K562 (cell line): ENCODE measurements around the gene TICRR. TPM values are rescaled to one million over a fixed set of nuclear protein-coding genes. Genes with fewer than 3 reads are reported as not detected.

ENCODE experiments used
- ATAC-seq: fragments of 200-7000 bp; cut with Tn5 transposase; 3 replicates; pipeline ENCODE4 v1.9.1; 2020; ENCODE audit warnings: moderate library complexity
- BruUV-seq: library from RNA; stranded (reverse); fragments of 400-500 nt; replicated peaks from 2 replicates; lab custom pipeline; 2021; lab: Mats Ljungman, UMichigan
- CTCF ChIA-PET: fragments of 300-600 bp; formaldehyde crosslinking; extraction: SDS; loops from one replicate; lab custom pipeline; 2021; ENCODE audit warnings: low intra/inter-chr PET ratio; lab: Yijun Ruan, JAX
- POLR2A ChIA-PET: fragments of 300-600, 350-650 bp; sonication (Branson Sonifier 250); formaldehyde crosslinking; extraction: SDS; loops from one replicate; lab custom pipeline; 2021; ENCODE audit warnings: antibody characterized with exemption, inconsistent platforms; lab: Yijun Ruan, JAX
- DNase-seq, 4 experiments: peaks; one replicate each; pipeline versions ENCODE4 v3.0.0 to v3.0.0-alpha.2; 2011 to 2018; ENCODE audit warnings: low spot score in 3 of 4, mixed read lengths in 3 of 4; ENCODE audit errors: extremely low read depth in 1 of 4
- FAIRE-seq: peaks from 2 replicates; lab custom pipeline; 2011; peaks lifted over from hg19 to GRCh38; lab: Jason Lieb, UNC
- H2AFZ ChIP-seq: 2 replicates; pipeline ENCODE4 v1.6.0; 2011; ENCODE audit warnings: low read depth, low read length, control low read depth, inconsistent platforms
- H3K27ac ChIP-seq: fragments of 200-600 bp; 3 replicates; pipeline ENCODE4 v1.8.0; 2011; ENCODE audit warnings: low read depth, mild to moderate bottlenecking, control low read depth, inconsistent platforms, low read length, moderate library complexity, mixed read lengths; ENCODE audit errors: extremely low read depth
- H3K27me3 ChIP-seq, 2 experiments: fragments of 300-600 bp in 1 of 2; 2 replicates in 1 of 2; 3 replicates in 1 of 2; pipeline versions ENCODE4 v1.6.0 to v1.8.0; 2011; ENCODE audit warnings: inconsistent platforms in 2 of 2, low read length in 2 of 2, mild to moderate bottlenecking in 1 of 2, mixed read lengths in 1 of 2, moderate library complexity in 1 of 2; ENCODE audit not compliant: control insufficient read depth in 2 of 2, insufficient read depth in 2 of 2
- H3K36me3 ChIP-seq: fragments of 300-600 bp; 3 replicates; pipeline ENCODE4 v1.8.0; 2011; ENCODE audit warnings: mild to moderate bottlenecking, low read length, inconsistent platforms; ENCODE audit not compliant: control insufficient read depth, insufficient read depth
- H3K4me1 ChIP-seq, 2 experiments: fragments of 200-600 bp in 1 of 2; replicated peaks in 1 of 2; 2 replicates in 1 of 2; 3 replicates in 1 of 2; pipeline versions ENCODE4 v1.5.1 to v1.8.0; 2011; ENCODE audit warnings: inconsistent platforms in 2 of 2, low read length in 2 of 2, mild to moderate bottlenecking in 1 of 2, mixed read lengths in 1 of 2, moderate library complexity in 1 of 2; ENCODE audit not compliant: control insufficient read depth in 2 of 2, insufficient read depth in 2 of 2
- H3K4me2 ChIP-seq: 2 replicates; pipeline ENCODE4 v1.6.1; 2011; ENCODE audit warnings: low read length, control low read depth, inconsistent platforms, mixed read lengths; ENCODE audit not compliant: insufficient read depth
- H3K4me3 ChIP-seq: fragments of 200-600 bp; sonication (generic), shearing (Covaris generic); 2 replicates; pipeline ENCODE4 v1.5.1; 2016; ENCODE audit warnings: control low read depth, inconsistent platforms
- H3K79me2 ChIP-seq: fragments of 200-600 bp; 3 replicates; pipeline ENCODE4 v1.8.0; 2011; ENCODE audit warnings: low read length, inconsistent platforms; ENCODE audit not compliant: control insufficient read depth, insufficient read depth
- H3K9ac ChIP-seq, 2 experiments: 2 replicates each; pipeline versions ENCODE4 v1.6.0 to v1.6.1; 2011; ENCODE audit warnings: low read depth in 2 of 2, low read length in 2 of 2, control low read depth in 1 of 2, inconsistent platforms in 1 of 2, mild to moderate bottlenecking in 1 of 2, mixed read lengths in 1 of 2; ENCODE audit not compliant: insufficient read depth in 1 of 2
- H3K9me1 ChIP-seq: one replicate; pipeline ENCODE4 v1.6.0; 2011; ENCODE audit warnings: inconsistent platforms, mild to moderate bottlenecking, low read length, moderate library complexity; ENCODE audit not compliant: control insufficient read depth, insufficient read depth
- H3K9me3 ChIP-seq: replicated peaks from 2 replicates; pipeline ENCODE4 v1.5.1; 2011; ENCODE audit warnings: low read depth, low read length, inconsistent platforms; ENCODE audit not compliant: control insufficient read depth, insufficient read depth
- H4K20me1 ChIP-seq: replicated peaks from 2 replicates; pipeline ENCODE4 v1.6.1; 2011; ENCODE audit warnings: low read length, inconsistent platforms, mixed read lengths; ENCODE audit not compliant: control insufficient read depth, insufficient read depth
- EZH2 ChIP-seq: IDR thresholded peaks from 2 replicates; pipeline ENCODE4 v1.6.1; 2012; ENCODE audit warnings: low read depth, mild to moderate bottlenecking, inconsistent platforms, low read length, borderline replicate concordance
- HNRNPUL1 ChIP-seq: fragments of 200-400 bp; formaldehyde crosslinking; IDR thresholded peaks from 2 replicates; pipeline ENCODE4 v1.6.1; 2017; ENCODE audit warnings: low read length
- MTF1 ChIP-seq: fragments of 250-450 bp; sonication (Bioruptor Pico); IDR thresholded peaks from 2 replicates; pipeline ENCODE4 v1.9.0; 2021; ENCODE audit warnings: moderate library complexity, mild to moderate bottlenecking, inconsistent platforms, borderline replicate concordance
- POLR2A ChIP-seq: fragments of 450-650 bp; conservative IDR thresholded peaks from 2 replicates; pipeline ENCODE4 v1.6.1; 2016
- RBM25 ChIP-seq: fragments of 200-400 bp; formaldehyde crosslinking; IDR thresholded peaks from 2 replicates; pipeline ENCODE4 v1.6.1; 2018; ENCODE audit warnings: low read length, low read depth, moderate library complexity; ENCODE audit not compliant: severe bottlenecking
- ZNF253 ChIP-seq: fragments of 250-450 bp; sonication (Bioruptor Pico); conservative IDR thresholded peaks from 2 replicates; pipeline ENCODE4 v1.6.1; 2021; ENCODE audit warnings: mild to moderate bottlenecking
- ZNF583 ChIP-seq: fragments of 250-450 bp; sonication (Bioruptor Pico); IDR thresholded peaks from 2 replicates; pipeline ENCODE4 v1.4.0; 2020
- WGBS: fragments of 100-300 bp; shearing (Covaris generic); methylation state at CpG from one replicate; pipeline ENCODE4 v1.1.6; 2016; ENCODE audit warnings: low coverage, mixed read lengths; ENCODE audit not compliant: insufficient coverage; ENCODE audit errors: missing lambda C conversion rate; 5-methylcytosine and 5-hydroxymethylcytosine counted together
- in situ Hi-C: fragments of 300-500 bp; cut with MboI; formaldehyde crosslinking; loops from 4 replicates; pipeline ENCODE4 v1.15.0; 2018; ENCODE audit warnings: inconsistent platforms, mixed read lengths
- intact Hi-C: fragments of 100-400 bp; cut with micrococcal nuclease; formaldehyde crosslinking; loops from 2 replicates; pipeline ENCODE4 v1.14.2; 2022
- polyA plus RNA-seq, 8 experiments: library from polyadenylated mRNA; depleted of rRNA in 4 of 8; stranded (reverse) in 5 of 8; unstranded in 3 of 8; fragments of >200 nt; fragmentation: Nextera tagmentation in 2 of 8; fragmentation: Illumina TruSeq in 1 of 8; extraction: Ambion mirVana in 2 of 8; extraction: Trizol in 1 of 8; gene quantifications; 2 replicates each; pipeline versions ENCODE4 v1.2.1 to v1.2.3, GENCODE V29; 2011 to 2014; ENCODE audit warnings: inconsistent platforms in 1 of 8, missing spikeins in 1 of 8
- total RNA-seq, 7 experiments: library from RNA; depleted of rRNA in 6 of 7; stranded (reverse); fragments of >200 nt in 6 of 7; fragmentation: Illumina TruSeq in 2 of 7; extraction: Trizol in 2 of 7; gene quantifications; 2 replicates each; pipeline versions ENCODE4 v1.2.1 to v1.2.3, GENCODE V29; 2011 to 2021; ENCODE audit warnings: low replicate concordance in 1 of 7
- TF ChIP-seq, protein P1 (sequence below), 2 experiments: IDR thresholded peaks; 2 replicates each; pipeline ENCODE4 v1.6.1; 2012; ENCODE audit warnings: improper control_type of control experiment in 2 of 2, low read depth in 2 of 2, low read length in 2 of 2, borderline replicate concordance in 1 of 2

TICRR gene
- total and polyA plus RNA-seq, 9 of the 15 experiments (the other 6 are each of a cell fraction or from before 2014, with no cell fraction given) = 0.84 to 22.9 (median 13.7) TPM

DNA sequence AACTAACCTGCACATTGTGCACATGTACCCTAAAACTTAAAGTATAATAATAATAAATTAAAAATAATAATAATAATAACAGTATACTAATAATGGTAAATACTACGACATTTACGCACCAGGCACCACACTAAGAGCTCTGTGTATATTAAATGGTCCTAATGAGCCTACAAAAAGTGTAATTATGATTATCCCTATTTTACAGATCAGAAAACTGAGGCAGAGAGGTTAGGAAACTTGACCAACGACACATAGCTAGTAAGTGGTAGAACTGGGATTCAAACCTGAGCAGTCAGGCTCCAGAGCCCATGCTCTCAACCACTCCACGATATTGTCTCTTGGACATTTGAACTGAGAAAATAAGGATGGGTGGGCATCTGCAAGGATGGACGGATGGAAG lies 65.0 kb downstream of the TICRR start:
- FAIRE-seq (no peak), DNase-seq (no peak)
- in situ Hi-C loops = no loop called here

DNA sequence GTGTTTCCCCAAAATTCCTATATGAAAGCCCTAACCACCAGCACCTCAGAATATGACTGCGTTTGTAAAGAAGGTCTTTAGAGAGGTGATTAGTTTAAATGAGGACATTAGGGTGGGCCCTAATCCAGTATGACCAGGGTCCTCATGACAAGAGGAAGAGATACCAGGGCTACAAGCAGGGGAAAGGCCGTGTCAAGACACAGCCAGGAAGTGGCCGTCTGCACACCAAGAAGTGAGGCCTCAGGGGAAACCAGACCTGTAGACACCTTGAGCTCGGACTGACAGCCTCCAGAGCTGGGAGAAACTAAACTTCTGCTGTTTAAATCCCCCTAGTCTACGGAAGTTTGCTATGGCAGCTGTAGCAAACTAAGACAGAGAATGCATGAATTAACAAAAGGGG lies 65.8 kb downstream of the TICRR start:
- Histone ChIP-seq H3K27ac (no peak overlapping the region), H3K9me1 (no peaks in the 10 kb centered on the region), H3K9ac (no peak overlapping the region), H3K4me3 (no peak overlapping the region), H3K4me1 (peaks cover 0 to 7% of the 10 kb centered on the region in 2 experiments; a peak in 2 of 5 replicates), H2AFZ (no peak overlapping the region), H3K9me3 (no peaks in the 10 kb centered on the region), H3K79me2 (no peaks in the 10 kb centered on the region), H3K36me3 (no peaks in the 10 kb centered on the region), H3K27me3 (peaks cover 0 to 6% of the 10 kb centered on the region in 2 experiments; a peak in 1 of 5 replicates), H3K4me2 (no peak overlapping the region), H4K20me1 (no peaks in the 10 kb centered on the region)
- in situ Hi-C loops = no loop called here
- intact Hi-C loops = no loop called here
- no peak for FAIRE-seq
- no peak for TF ChIP-seq EZH2
- no peak for TF ChIP-seq POLR2A
- no peak for TF ChIP-seq HNRNPUL1
- TF ChIP-seq MTF1 (CRISPR knock-in tag) = no peak
- TF ChIP-seq, protein P1, sequence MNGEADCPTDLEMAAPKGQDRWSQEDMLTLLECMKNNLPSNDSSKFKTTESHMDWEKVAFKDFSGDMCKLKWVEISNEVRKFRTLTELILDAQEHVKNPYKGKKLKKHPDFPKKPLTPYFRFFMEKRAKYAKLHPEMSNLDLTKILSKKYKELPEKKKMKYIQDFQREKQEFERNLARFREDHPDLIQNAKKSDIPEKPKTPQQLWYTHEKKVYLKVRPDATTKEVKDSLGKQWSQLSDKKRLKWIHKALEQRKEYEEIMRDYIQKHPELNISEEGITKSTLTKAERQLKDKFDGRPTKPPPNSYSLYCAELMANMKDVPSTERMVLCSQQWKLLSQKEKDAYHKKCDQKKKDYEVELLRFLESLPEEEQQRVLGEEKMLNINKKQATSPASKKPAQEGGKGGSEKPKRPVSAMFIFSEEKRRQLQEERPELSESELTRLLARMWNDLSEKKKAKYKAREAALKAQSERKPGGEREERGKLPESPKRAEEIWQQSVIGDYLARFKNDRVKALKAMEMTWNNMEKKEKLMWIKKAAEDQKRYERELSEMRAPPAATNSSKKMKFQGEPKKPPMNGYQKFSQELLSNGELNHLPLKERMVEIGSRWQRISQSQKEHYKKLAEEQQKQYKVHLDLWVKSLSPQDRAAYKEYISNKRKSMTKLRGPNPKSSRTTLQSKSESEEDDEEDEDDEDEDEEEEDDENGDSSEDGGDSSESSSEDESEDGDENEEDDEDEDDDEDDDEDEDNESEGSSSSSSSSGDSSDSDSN (IDR thresholded peaks at IDR 0.05; ENCODE audit: borderline replicate concordance in 1 of 2, low read depth in 2 of 2, low read length in 2 of 2) = no peak
- TF ChIP-seq ZNF253 = no peak
- CTCF ChIA-PET = no interaction called here
- POLR2A ChIA-PET = interaction anchor here (0.8 kb wide), 1 partner anchor 10 kb away, joined by 3 read pairs; no protein-coding TSS in a partner anchor
- no peak for ATAC-seq
- 9% methylated on average over 5 of the region's 5 CpGs for WGBS
- BruUV-seq = no TSS peak
- DNase-seq = no peak

More for the DNA sequence above, 65.0 kb downstream of the TICRR start:
- TF ChIP-seq ZNF583 (CRISPR knock-in tag) (no peak), RBM25 (peak; percentile 55)
- TF ChIP-seq, all 486 proteins: peak for 1
- no peaks in the 10 kb centered on the region for H3K9me3 ChIP-seq
- peaks cover 0 to 6% of the 10 kb centered on the region in 2 experiments; a peak in 1 of 5 replicates for H3K27me3 ChIP-seq
- ATAC-seq = no peak
- ChIA-PET POLR2A (no interaction called here), CTCF (no interaction called here)
- 13% methylated on average over 5 of the region's 5 CpGs for WGBS
- no peak overlapping the region for H2AFZ ChIP-seq
- H3K9me1 ChIP-seq = no peaks in the 10 kb centered on the region
- no peak overlapping the region for H3K4me3 ChIP-seq
- H4K20me1 ChIP-seq = no peaks in the 10 kb centered on the region
- H3K9ac ChIP-seq = no peak overlapping the region
- H3K79me2 ChIP-seq = no peaks in the 10 kb centered on the region
- H3K4me2 ChIP-seq = no peak overlapping the region
- H3K4me1 ChIP-seq = peaks cover 0 to 7% of the 10 kb centered on the region in 2 experiments; a peak in 1 of 5 replicates
- H3K36me3 ChIP-seq = no peaks in the 10 kb centered on the region
- BruUV-seq = no TSS peak
- no peak overlapping the region for H3K27ac ChIP-seq
- intact Hi-C loops = no loop called here
